HEK293 (cell line): Measurements from ENCODE around the gene DDX24.

Experiments
- CTCF ChIA-PET: fragments of 350-600 bp; formaldehyde crosslinking; extraction: SDS; loops from one replicate; lab custom pipeline; 2021; ENCODE audit warnings: antibody characterized with exemption; lab: Yijun Ruan, JAX
- POLR2A ChIA-PET: fragments of 300-600 bp; formaldehyde crosslinking; extraction: SDS; loops from one replicate; lab custom pipeline; 2020; ENCODE audit warnings: antibody characterized with exemption, inconsistent platforms; lab: Yijun Ruan, JAX
- H3K27ac ChIP-seq: fragments of 200-500 bp; sonication (Bioruptor generic); 2 replicates; pipeline ENCODE4 v1.5.1; 2014; ENCODE audit warnings: low read depth, low read length, control low read depth, inconsistent platforms; ENCODE audit errors: extremely low read depth
- H3K36me3 ChIP-seq, 2 experiments: fragments of 200-500 bp in 1 of 2; sonication (Bioruptor generic) in 1 of 2; 1 replicate in 1 of 2; 2 replicates in 1 of 2; pipeline ENCODE4 v1.5.1; 2014 to 2017; ENCODE audit warnings: inconsistent platforms in 2 of 2, low read length in 2 of 2; ENCODE audit not compliant: control insufficient read depth in 2 of 2, insufficient read depth in 1 of 2
- H3K4me1 ChIP-seq: fragments of 200-500 bp; sonication (Bioruptor generic); 2 replicates; pipeline ENCODE4 v1.5.1; 2014; ENCODE audit warnings: mild to moderate bottlenecking, low read length, inconsistent platforms; ENCODE audit not compliant: control insufficient read depth, insufficient read depth
- H3K4me3 ChIP-seq: 2 replicates; pipeline ENCODE4 v1.5.1; 2011; ENCODE audit warnings: low read depth, mild to moderate bottlenecking, control low read depth, low read length, moderate library complexity
- H3K9me3 ChIP-seq: fragments of 200-500 bp; sonication (Bioruptor generic); 2 replicates; pipeline ENCODE4 v1.5.1; 2014; ENCODE audit warnings: low read depth, low read length, inconsistent platforms; ENCODE audit not compliant: control insufficient read depth, insufficient read depth
- SALL2 ChIP-seq: fragments of 450-650 bp; formaldehyde crosslinking; IDR thresholded peaks from 2 replicates; pipeline ENCODE4 v1.5.0; 2017; ENCODE audit warnings: missing biosample characterization, mild to moderate bottlenecking, missing genetic modification characterization, borderline replicate concordance
- ZNF596 ChIP-seq: fragments of 450-650 bp; IDR thresholded peaks from 2 replicates; pipeline ENCODE4 v1.5.0; 2018; ENCODE audit warnings: missing biosample characterization, mild to moderate bottlenecking, missing genetic modification characterization, moderate library complexity
- ZNF654 ChIP-seq: fragments of 450-650 bp; formaldehyde crosslinking; IDR thresholded peaks from 2 replicates; pipeline ENCODE4 v1.5.1; 2016; ENCODE audit warnings: low read depth, missing biosample characterization, missing genetic modification characterization
- TF ChIP-seq, protein P1 (sequence below): fragments of 450-650 bp; formaldehyde crosslinking; IDR thresholded peaks from 2 replicates; pipeline ENCODE4 v1.5.1; 2016; ENCODE audit warnings: missing biosample characterization, missing genetic modification characterization
- TF ChIP-seq, protein P2 (sequence below): fragments of 450-650 bp; formaldehyde crosslinking; IDR thresholded peaks from 2 replicates; pipeline ENCODE4 v1.5.1; 2016; ENCODE audit warnings: missing biosample characterization, missing genetic modification characterization, borderline replicate concordance
- TF ChIP-seq, protein P3 (sequence below): fragments of 450-650 bp; formaldehyde crosslinking; IDR thresholded peaks from 2 replicates; pipeline ENCODE4 v1.5.1; 2016; ENCODE audit warnings: missing biosample characterization, missing genetic modification characterization, low read depth
- TF ChIP-seq, protein P4 (sequence below): fragments of 450-650 bp; formaldehyde crosslinking; IDR thresholded peaks from 2 replicates; pipeline ENCODE4 v1.5.1; 2016; ENCODE audit warnings: missing biosample characterization, missing genetic modification characterization

The DDX24 gene

DNA sequence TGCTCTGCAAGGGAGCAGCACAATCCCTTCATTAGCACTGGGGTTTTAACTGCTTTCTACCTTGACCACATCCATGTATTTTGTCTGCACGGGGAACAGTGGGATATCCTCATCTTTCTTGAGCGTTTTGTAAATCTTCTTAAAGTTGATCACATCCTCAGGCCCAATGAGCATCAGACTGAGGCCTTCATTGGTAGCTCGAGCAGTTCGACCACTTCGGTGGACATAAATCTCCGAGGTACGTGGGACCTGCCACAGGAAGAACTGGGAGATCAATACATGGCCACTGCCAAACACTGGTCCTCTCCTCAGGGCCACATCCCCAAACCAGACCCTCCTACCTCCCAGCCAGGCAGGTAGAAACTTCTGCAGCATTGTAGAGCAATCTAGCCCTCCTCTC lies 26.1 kb downstream of the DDX24 start (continued):
- TF ChIP-seq, protein P1, sequence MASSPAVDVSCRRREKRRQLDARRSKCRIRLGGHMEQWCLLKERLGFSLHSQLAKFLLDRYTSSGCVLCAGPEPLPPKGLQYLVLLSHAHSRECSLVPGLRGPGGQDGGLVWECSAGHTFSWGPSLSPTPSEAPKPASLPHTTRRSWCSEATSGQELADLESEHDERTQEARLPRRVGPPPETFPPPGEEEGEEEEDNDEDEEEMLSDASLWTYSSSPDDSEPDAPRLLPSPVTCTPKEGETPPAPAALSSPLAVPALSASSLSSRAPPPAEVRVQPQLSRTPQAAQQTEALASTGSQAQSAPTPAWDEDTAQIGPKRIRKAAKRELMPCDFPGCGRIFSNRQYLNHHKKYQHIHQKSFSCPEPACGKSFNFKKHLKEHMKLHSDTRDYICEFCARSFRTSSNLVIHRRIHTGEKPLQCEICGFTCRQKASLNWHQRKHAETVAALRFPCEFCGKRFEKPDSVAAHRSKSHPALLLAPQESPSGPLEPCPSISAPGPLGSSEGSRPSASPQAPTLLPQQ = no peak
- TF ChIP-seq, protein P2, sequence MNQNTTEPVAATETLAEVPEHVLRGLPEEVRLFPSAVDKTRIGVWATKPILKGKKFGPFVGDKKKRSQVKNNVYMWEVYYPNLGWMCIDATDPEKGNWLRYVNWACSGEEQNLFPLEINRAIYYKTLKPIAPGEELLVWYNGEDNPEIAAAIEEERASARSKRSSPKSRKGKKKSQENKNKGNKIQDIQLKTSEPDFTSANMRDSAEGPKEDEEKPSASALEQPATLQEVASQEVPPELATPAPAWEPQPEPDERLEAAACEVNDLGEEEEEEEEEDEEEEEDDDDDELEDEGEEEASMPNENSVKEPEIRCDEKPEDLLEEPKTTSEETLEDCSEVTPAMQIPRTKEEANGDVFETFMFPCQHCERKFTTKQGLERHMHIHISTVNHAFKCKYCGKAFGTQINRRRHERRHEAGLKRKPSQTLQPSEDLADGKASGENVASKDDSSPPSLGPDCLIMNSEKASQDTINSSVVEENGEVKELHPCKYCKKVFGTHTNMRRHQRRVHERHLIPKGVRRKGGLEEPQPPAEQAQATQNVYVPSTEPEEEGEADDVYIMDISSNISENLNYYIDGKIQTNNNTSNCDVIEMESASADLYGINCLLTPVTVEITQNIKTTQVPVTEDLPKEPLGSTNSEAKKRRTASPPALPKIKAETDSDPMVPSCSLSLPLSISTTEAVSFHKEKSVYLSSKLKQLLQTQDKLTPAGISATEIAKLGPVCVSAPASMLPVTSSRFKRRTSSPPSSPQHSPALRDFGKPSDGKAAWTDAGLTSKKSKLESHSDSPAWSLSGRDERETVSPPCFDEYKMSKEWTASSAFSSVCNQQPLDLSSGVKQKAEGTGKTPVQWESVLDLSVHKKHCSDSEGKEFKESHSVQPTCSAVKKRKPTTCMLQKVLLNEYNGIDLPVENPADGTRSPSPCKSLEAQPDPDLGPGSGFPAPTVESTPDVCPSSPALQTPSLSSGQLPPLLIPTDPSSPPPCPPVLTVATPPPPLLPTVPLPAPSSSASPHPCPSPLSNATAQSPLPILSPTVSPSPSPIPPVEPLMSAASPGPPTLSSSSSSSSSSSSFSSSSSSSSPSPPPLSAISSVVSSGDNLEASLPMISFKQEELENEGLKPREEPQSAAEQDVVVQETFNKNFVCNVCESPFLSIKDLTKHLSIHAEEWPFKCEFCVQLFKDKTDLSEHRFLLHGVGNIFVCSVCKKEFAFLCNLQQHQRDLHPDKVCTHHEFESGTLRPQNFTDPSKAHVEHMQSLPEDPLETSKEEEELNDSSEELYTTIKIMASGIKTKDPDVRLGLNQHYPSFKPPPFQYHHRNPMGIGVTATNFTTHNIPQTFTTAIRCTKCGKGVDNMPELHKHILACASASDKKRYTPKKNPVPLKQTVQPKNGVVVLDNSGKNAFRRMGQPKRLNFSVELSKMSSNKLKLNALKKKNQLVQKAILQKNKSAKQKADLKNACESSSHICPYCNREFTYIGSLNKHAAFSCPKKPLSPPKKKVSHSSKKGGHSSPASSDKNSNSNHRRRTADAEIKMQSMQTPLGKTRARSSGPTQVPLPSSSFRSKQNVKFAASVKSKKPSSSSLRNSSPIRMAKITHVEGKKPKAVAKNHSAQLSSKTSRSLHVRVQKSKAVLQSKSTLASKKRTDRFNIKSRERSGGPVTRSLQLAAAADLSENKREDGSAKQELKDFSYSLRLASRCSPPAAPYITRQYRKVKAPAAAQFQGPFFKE (tag by site-specific recombination) = no peak

DNA sequence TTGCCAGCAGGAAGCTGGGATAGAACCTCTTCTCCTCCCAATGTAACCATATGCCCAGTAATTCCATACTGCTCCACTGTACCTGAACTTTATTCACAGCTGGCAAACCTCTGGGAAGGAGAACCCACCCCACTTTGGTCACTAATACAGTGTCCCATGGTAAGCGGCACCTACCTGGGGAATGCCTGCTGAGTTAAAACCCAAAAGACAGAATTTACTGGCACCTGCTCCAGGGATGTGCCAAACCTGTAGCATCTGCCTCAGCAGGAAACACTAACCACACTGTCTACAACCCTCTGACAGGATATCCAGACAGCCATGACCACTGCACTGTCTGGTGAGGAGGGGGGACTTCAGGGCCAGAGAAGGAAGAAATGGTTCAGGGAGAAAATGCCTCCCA lies 26.6 kb downstream of the DDX24 start:
- ChIA-PET CTCF (interaction anchor here (1.5 kb wide), 1 partner anchor 18 kb away, joined by 7 read pairs; no protein-coding TSS in a partner anchor), POLR2A (no interaction called here)
- Histone ChIP-seq H3K9me3 (no peaks in the 10 kb centered on the region), H3K27ac (no peak overlapping the region), H3K4me1 (no peaks in the 10 kb centered on the region), H3K36me3 (peaks cover 66 to 96% of the 10 kb centered on the region in 2 experiments), H3K4me3 (no peak overlapping the region)
- TF ChIP-seq, protein P2 (tag by site-specific recombination) = no peak
- TF ChIP-seq SALL2 (tag by site-specific recombination) = no peak
- no peak for TF ChIP-seq ZNF596 (tag by site-specific recombination)
- TF ChIP-seq ZNF654 (tag by site-specific recombination) = no peak
- TF ChIP-seq, protein P3, sequence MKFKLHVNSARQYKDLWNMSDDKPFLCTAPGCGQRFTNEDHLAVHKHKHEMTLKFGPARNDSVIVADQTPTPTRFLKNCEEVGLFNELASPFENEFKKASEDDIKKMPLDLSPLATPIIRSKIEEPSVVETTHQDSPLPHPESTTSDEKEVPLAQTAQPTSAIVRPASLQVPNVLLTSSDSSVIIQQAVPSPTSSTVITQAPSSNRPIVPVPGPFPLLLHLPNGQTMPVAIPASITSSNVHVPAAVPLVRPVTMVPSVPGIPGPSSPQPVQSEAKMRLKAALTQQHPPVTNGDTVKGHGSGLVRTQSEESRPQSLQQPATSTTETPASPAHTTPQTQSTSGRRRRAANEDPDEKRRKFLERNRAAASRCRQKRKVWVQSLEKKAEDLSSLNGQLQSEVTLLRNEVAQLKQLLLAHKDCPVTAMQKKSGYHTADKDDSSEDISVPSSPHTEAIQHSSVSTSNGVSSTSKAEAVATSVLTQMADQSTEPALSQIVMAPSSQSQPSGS (tag by site-specific recombination) = no peak
- TF ChIP-seq, protein P4, sequence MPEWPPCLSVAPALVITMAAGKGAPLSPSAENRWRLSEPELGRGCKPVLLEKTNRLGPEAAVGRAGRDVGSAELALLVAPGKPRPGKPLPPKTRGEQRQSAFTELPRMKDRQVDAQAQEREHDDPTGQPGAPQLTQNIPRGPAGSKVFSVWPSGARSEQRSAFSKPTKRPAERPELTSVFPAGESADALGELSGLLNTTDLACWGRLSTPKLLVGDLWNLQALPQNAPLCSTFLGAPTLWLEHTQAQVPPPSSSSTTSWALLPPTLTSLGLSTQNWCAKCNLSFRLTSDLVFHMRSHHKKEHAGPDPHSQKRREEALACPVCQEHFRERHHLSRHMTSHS (tag by site-specific recombination) = no peak
